Transverse colon (tissue), 4 donors: Measurements from ENCODE around the gene NKX1-1.

Experiments
- EP300 ChIP-seq: sonication (generic); formaldehyde crosslinking; IDR thresholded peaks from one replicate; pipeline ENCODE4 v1.6.1; 2017; ENCODE audit warnings: antibody characterized with exemption, low read depth
- POLR2A ChIP-seq: fragments of 450-650 bp; IDR thresholded peaks from one replicate; pipeline ENCODE4 v1.6.1; 2016; ENCODE audit warnings: antibody characterized with exemption, mild to moderate bottlenecking, moderate library complexity
- POLR2AphosphoS5 ChIP-seq, 3 donors: sonication (generic); formaldehyde crosslinking; IDR thresholded peaks; one replicate each; pipeline ENCODE4 v1.6.1; 2016; ENCODE audit warnings: antibody characterized with exemption in 3 of 3
- TF ChIP-seq, protein P1 (sequence below), 5 experiments: fragments of 200-600 bp in 3 of 5; fragments of 450-650 bp in 2 of 5; sonication (generic) in 3 of 5; IDR thresholded peaks; 1 replicate in 2 of 5; 2 replicates in 3 of 5; pipeline ENCODE4 v1.5.1; 2016 to 2017; ENCODE audit warnings: antibody characterized with exemption in 5 of 5, inconsistent platforms in 3 of 5, mild to moderate bottlenecking in 2 of 5, moderate library complexity in 1 of 5

DNA sequence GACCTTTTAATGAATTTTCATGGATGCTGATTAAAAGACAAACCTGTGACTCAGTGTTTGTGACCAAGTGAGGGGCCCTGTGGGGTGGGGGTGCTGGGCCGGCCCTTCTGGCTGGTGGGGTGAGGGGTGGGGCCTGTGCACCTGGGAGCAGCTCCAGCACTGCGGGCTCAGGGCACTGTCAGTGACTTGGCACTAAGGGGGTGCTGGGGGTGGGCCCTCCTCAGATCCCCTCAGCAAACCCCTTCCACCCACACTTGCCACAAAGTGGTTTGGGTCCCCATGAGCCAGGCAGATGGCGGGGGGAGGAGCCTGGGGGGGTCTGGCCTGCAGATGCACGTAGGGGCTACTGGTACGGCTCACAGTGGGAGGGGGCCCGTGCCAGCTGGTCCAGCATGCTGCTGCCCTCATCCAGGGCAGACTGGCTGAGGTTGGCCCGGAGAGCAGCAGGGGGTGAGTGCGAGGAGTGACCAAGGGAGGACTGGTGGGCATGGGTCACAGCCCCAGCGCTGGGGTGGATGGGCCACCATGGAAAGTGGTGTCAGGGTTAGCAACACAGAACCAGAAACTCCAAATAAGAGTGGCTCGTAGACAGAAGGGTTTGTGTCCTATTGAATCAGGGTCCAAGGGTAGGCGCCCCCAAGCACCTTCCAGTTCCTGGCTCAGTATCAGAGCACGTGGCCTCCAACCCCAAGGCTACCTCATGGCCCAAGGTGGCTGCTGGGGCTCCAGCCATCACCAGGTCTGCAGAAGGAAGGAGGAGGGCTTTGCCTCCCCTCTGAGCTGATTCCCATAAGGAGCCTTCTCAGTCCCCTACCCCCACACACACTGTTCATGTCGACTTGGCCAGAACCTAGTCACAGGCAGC is 10.1 kb downstream of the NKX1-1 start:
- TF ChIP-seq, protein P1, sequence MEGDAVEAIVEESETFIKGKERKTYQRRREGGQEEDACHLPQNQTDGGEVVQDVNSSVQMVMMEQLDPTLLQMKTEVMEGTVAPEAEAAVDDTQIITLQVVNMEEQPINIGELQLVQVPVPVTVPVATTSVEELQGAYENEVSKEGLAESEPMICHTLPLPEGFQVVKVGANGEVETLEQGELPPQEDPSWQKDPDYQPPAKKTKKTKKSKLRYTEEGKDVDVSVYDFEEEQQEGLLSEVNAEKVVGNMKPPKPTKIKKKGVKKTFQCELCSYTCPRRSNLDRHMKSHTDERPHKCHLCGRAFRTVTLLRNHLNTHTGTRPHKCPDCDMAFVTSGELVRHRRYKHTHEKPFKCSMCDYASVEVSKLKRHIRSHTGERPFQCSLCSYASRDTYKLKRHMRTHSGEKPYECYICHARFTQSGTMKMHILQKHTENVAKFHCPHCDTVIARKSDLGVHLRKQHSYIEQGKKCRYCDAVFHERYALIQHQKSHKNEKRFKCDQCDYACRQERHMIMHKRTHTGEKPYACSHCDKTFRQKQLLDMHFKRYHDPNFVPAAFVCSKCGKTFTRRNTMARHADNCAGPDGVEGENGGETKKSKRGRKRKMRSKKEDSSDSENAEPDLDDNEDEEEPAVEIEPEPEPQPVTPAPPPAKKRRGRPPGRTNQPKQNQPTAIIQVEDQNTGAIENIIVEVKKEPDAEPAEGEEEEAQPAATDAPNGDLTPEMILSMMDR (IDR thresholded peaks at IDR 0.05) = no peak
- TF ChIP-seq EP300 (no peak), POLR2AphosphoS5 (IDR thresholded peaks at IDR 0.05) (no peak), POLR2A (no peak)
